ENCODE measurements around the gene RBM25. TPM values are rescaled to one million over a fixed set of nuclear protein-coding genes. Genes with fewer than 3 reads are reported as not detected.
A peak's percentile ranks its signal among the peaks of the same experiment; 100 is the strongest.

The RBM25 gene
- total RNA-seq, 2 donors from 2014 or later, result 36.8 to 78.6 TPM

- DNase-seq (ENCODE audit: low spot score), result no peak
- intact Hi-C loops (cut with DNase I), result no loop called here
- Histone ChIP-seq H3K27me3 (replicated peaks; ENCODE audit: insufficient read depth) (no peaks in the 10 kb centered on the region), H3K27ac (no peak overlapping the region), H3K9me3 (no peaks in the 10 kb centered on the region), H3K4me1 (replicated peaks) (peaks cover 2% of the 10 kb centered on the region), H3K4me3 (no peak overlapping the region), H3K36me3 (no peaks in the 10 kb centered on the region)
- no peak for TF ChIP-seq CTCF (IDR thresholded peaks at IDR 0.05)
- TF ChIP-seq POLR2A (IDR thresholded peaks at IDR 0.05), result no peak
- no peak for TF ChIP-seq POLR2AphosphoS5 (IDR thresholded peaks at IDR 0.05)
- WGBS, result 65% methylated on average over 3 of the region's 3 CpGs
Observed at GRCh38 chr14:73125746-73126145, 67.4 kb downstream of the RBM25 start.

GRCh38 chr14:73133795-73134194, 75.5 kb downstream of the RBM25 start:
- H3K27me3 ChIP-seq (replicated peaks; ENCODE audit: insufficient read depth), result no peaks in the 10 kb centered on the region
- DNase-seq (ENCODE audit: low spot score), result no peak
- 94% methylated on average over 3 of the region's 3 CpGs for WGBS
- no peak overlapping the region for H3K4me3 ChIP-seq
- peaks cover 9% of the 10 kb centered on the region for H3K4me1 ChIP-seq (replicated peaks)
- no peaks in the 10 kb centered on the region for H3K9me3 ChIP-seq
- H3K27ac ChIP-seq, result no peak overlapping the region
- TF ChIP-seq CTCF (IDR thresholded peaks at IDR 0.05), result no peak
- TF ChIP-seq POLR2AphosphoS5 (IDR thresholded peaks at IDR 0.05), result no peak
- TF ChIP-seq POLR2A (IDR thresholded peaks at IDR 0.05), result no peak
- intact Hi-C loops (cut with DNase I), result no loop called here
- H3K36me3 ChIP-seq, result no peaks in the 10 kb centered on the region

- no peaks in the 10 kb centered on the region for H3K9me3 ChIP-seq
- no peaks in the 10 kb centered on the region for H3K27me3 ChIP-seq (replicated peaks; ENCODE audit: insufficient read depth)
- H3K36me3 ChIP-seq, result no peaks in the 10 kb centered on the region
- 2% methylated on average over 16 of the region's 16 CpGs for WGBS
- peak overlapping the region; percentile 56 to 98 for H3K4me3 ChIP-seq
- DNase-seq (ENCODE audit: low spot score), result no peak
- peaks cover 9% of the 10 kb centered on the region for H3K4me1 ChIP-seq (replicated peaks)
- peak overlapping the region; percentile 90 to 99 for H3K27ac ChIP-seq
- TF ChIP-seq POLR2A (IDR thresholded peaks at IDR 0.05) (no peak), POLR2AphosphoS5 (IDR thresholded peaks at IDR 0.05) (no peak), CTCF (IDR thresholded peaks at IDR 0.05) (no peak)
- intact Hi-C loops (cut with DNase I), result no loop called here
Observed at GRCh38 chr14:73136085-73136386, 77.7 kb downstream of the RBM25 start.

GRCh38 chr14:73136387-73137225, 78.3 kb downstream of the RBM25 start, which contains the start of gene PSEN1:
PSEN1 (plus strand) TSS chr14:73136507; CDS start chr14:73148020, 11,513 bp downstream.
- DNase-seq (ENCODE audit: low spot score), result peak; percentile 95
- H3K27me3 ChIP-seq (replicated peaks; ENCODE audit: insufficient read depth), result no peaks in the 10 kb centered on the region
- no peaks in the 10 kb centered on the region for H3K9me3 ChIP-seq
- H3K4me1 ChIP-seq (replicated peaks), result peaks cover 9% of the 10 kb centered on the region
- intact Hi-C loops (cut with DNase I), result no loop called here
- TF ChIP-seq POLR2AphosphoS5 (IDR thresholded peaks at IDR 0.05) (peak; percentile 98), CTCF (IDR thresholded peaks at IDR 0.05) (peak in 1 of 4 experiments; percentile 4), POLR2A (IDR thresholded peaks at IDR 0.05) (peak; percentile 92)
- peak within 1 kb of the TSS; percentile 90 to 99 for H3K27ac ChIP-seq
- no peaks in the 10 kb centered on the region for H3K36me3 ChIP-seq
- WGBS, result under 1% methylated on average over 71 of the region's 71 CpGs
- H3K4me3 ChIP-seq, result peak within 1 kb of the TSS; percentile 56 to 98

- WGBS, result 82% methylated on average over 1 of the region's 1 CpG
- no peaks in the 10 kb centered on the region for H3K36me3 ChIP-seq
- no peaks in the 10 kb centered on the region for H3K27me3 ChIP-seq (replicated peaks; ENCODE audit: insufficient read depth)
- TF ChIP-seq POLR2A (IDR thresholded peaks at IDR 0.05), result no peak
- no peak for TF ChIP-seq CTCF (IDR thresholded peaks at IDR 0.05)
- no peak for TF ChIP-seq POLR2AphosphoS5 (IDR thresholded peaks at IDR 0.05)
- H3K9me3 ChIP-seq, result no peaks in the 10 kb centered on the region
- intact Hi-C loops (cut with DNase I), result no loop called here
- no peak overlapping the region for H3K4me3 ChIP-seq
- no peak overlapping the region for H3K27ac ChIP-seq
- peaks cover 10% of the 10 kb centered on the region for H3K4me1 ChIP-seq (replicated peaks)
- no peak for DNase-seq (ENCODE audit: low spot score)
Observed at GRCh38 chr14:73140811-73141323, 82.5 kb downstream of the RBM25 start.
